GM12801 (cell line): ENCODE data around the gene NOTCH4.

ENCODE experiments used
- CTCF ChIP-seq: IDR thresholded peaks from one replicate; pipeline ENCODE4 v1.5.1; 2011; ENCODE audit warnings: control low read depth; ENCODE audit not compliant: insufficient read length; ENCODE audit errors: extremely low read depth

The NOTCH4 gene

GRCh38 chr6:32224696-32225095, 829 bp upstream of the NOTCH4 start:
- TF ChIP-seq CTCF, result no peak

GRCh38 chr6:32222333-32223230, 1.3 kb downstream of the NOTCH4 start:
- no peak for TF ChIP-seq CTCF

DNA sequence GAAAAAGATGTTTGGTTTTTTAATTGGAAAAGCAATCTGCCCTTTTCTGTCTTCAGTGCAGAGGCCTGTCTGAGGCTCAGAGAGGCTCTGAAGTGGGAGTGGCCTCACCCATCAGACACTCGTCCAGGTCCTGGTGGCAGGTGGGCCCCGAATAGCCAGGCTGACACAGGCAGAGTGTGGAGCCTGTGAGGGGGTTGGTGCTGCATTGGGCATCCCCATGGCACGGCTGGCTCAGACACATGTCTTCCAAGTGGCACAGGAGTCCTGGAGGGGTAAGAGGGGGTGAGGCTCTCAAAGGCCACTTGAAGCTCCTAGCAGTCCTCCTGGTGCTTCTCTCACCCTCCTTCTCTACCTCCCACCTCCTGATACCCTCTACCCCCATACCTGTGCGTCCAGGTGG, 3.8 kb downstream of the NOTCH4 start:
- TF ChIP-seq CTCF, result no peak

GRCh38 chr6:32218167-32218566, 5.7 kb downstream of the NOTCH4 start:
- TF ChIP-seq CTCF, result no peak

DNA sequence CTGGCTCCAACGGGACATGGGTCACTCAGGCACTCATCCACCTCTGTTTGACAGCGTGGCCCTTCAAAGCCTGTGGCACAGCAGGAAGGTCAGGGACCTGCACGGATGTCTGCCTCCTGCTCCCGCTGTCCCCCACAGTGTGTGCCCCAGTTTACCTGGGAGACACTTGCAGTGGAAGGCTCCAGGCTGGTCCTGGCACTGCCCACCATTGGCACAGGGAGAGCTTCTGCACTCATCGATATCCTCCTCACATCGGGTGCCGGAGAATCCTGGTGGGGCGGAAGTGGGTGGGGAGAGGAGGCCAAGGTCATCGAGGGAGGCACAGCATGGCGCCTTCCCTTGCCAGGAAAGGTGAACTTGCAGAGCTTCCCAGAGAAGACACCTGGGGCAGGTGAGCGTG, 6.9 kb downstream of the NOTCH4 start:
- no peak for TF ChIP-seq CTCF

GRCh38 chr6:32216285-32216684, 7.6 kb downstream of the NOTCH4 start:
- TF ChIP-seq CTCF, result no peak

DNA sequence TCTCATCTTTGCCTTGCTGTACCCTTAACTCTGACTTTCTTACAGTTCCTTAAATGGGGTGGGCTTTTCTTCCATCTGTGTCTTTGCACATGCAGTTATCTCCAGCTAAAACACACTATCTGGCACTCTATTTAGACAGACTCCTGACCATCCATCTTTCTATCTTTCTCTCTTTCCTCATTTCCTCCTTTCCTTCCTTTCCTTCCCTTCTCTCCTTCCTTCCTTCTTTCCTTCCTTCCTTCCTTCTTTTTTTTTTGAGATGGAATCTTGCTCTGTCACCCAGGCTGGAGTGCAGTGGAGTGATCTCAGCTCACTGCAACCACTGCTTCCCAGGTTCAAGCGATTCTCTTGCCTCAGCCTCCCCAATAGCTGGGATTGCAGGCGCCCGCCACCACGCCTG, 8.2 kb downstream of the NOTCH4 start:
- no peak for TF ChIP-seq CTCF
